NCI-H2107 (cell line): ENCODE data around the gene C10orf71.

ENCODE experiments used
- DNase-seq: peaks from one replicate; lab custom pipeline; 2025; lab: John Stamatoyannopoulos, UW

The C10orf71 gene

DNA sequence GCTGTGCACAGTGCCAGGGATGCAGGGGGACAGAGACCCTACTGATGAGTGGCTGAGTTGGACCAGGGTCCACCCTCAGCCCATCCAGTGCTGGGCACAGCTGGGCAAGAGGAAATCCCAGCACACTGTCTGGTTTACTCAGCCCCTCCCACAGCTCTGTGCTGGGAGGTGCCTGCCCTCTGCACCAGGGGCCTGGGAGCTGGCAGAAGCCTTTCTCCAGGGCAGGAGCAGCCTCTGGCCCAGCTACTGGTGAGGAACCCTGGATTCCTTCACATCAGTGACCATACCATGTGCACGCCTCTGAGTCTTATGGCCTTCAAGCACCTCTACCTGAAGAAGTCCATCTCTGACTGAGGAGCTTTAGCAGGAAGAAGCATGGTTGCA, 25.9 kb upstream of the C10orf71 start:
- no peak for DNase-seq

DNA sequence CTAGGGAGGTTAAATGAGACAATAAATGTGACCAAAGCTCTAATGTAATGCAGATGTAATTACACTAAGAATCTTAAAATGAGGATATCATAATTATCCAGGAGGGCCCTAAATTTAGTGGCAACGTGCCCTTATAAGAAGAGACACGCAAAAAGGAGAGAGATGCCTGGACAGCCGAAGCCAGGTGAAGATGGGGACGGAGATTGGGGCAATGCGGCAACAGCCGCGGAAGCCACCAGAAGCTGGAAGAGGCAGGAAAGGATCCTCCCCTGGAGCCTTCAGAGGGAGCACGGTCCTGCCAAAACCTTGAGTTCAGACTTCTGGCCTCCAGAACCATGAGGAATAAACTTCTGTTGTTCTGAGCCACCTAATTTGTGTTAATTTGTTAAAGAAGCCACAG, 25.3 kb upstream of the C10orf71 start:
- no peak for DNase-seq

DNA sequence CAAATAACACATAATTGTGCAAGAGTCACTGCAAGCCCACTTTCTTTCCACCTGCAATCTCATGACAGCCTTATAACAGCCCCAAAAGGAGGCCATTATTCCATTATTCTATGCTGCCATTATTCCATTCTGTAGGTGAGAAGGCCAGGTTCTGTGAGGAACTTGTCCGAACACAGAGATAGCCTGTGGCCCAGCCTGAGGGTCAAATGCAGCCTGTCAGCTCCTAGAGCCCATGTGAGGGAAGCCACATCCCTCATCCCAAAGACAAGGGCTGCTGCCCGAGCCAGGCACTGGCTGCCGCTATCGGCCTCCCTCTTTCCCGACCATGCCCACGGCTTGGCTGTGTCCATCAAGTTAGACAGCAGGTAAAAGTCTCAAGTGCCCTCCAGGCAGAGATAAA, 24.1 kb upstream of the C10orf71 start:
- DNase-seq, result no peak

DNA sequence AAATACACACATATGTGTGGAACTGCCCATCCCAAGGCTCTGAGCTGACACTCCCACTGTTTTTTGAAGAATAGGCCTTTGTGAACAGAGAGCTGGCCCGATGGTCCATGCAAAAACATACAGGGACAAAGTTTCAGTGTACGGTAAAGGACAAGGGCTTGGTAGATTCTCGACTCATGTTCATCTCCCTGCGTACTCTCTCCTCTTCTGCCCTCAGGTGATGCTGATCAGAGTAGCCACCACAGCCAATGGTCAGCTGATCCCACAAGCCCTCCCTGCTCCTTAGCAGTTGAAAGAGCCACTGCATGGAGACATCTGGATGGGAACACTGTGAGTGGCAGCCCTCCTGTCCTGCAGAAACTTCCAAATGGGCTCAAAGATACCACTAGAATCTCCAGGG, 23.1 kb upstream of the C10orf71 start:
- DNase-seq, result no peak

DNA sequence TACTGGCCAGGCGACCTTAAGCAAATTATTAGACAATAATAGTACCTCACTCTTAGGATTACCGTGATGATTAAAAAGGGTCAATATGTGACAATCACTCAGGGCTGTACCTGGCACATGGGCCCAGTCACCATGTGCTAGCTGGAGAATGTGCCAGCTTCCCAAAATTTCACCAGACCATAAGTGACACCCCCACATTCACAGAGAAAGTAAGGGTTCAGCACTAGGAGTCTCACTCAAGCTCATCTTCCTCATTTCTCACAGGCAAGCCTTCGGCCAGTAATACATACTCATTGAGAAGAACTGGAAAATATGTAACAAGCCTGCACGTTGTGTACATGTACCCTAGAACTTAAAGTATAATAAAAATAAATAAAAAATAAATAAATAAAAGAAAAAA, 22.4 kb upstream of the C10orf71 start:
- no peak for DNase-seq

DNA sequence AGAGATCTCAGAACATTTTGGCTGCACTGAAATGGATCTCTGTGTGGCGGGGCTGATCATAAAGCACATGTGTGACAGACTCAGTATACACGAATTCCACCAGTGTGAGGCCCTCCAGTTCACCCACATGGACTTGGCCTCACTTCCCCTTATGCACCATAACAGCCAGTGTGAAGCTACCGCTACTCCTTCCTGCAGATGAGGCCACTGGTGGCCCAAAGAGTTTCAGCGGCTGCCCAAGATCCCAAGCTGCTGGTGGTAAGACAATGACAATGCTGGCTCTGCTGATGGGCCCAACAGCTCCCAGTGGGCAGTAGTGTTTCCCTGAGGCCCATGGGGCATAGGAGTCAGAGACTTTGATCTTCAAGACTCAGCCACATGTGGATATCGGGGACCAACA, 21.0 kb upstream of the C10orf71 start:
- no peak for DNase-seq

DNA sequence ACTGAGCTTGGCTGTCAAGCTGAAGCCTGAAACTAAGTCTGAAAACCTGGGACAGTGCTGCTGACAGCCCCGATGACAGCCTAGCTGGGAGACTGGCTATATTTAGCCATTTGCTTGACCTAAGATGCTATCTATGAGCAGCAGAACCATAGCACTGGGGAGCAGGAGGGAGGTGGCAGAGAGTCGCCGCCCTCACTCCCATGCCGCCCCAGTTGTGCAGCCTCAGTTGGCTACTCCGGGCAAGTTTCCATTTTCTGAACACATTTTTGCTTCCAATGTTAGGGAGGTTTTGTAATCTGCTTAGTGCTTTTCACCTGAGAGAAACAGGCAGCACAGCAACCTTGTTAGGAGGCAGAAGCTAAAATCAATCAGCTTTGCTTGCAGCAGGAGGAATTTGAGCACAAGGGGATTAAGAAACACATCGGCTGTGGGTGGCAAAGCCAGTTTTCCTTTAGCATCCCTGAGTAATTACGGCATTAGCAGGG, 20.4 kb upstream of the C10orf71 start:
- no peak for DNase-seq

DNA sequence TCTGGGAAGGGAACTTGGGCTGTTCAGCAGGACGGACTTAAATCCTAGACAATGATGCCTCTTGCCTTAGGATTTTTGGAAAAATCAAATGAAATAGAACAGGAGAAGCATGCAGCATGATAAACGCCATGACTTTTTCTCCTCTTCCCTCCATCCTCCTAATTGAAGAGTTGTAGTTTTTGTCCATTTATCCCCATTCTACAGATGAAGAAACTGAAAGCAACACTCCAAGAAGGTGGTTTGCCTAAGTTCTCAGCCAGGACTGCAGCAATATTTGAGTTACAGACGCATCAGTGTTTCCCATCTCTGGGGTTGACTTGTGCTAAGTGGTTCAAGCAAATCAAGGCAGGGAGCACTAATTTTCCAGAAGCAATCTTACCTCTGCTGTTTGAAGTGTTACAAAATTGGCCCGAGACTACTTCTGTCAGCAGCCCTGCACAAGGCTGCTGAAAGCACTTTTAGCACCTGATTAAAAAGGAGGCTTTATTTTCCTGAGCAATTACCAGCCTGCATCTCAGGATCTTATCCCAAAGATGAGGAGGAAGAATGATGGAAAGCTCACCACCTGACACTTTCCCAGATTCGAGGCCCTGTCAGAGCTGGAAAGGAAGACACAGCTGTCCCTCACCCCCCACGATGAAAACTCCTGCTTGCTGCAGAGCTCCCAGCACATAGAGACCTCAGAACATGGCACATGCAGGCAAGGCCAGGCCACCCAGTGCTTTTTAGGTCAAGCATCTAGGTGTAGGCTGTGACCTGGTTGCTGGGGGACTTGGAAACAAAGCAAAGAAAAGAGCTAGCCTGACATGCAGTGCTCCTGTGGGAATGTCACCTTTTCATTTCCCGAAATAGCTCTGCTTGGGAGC, 19.7 kb upstream of the C10orf71 start:
- DNase-seq, result no peak

DNA sequence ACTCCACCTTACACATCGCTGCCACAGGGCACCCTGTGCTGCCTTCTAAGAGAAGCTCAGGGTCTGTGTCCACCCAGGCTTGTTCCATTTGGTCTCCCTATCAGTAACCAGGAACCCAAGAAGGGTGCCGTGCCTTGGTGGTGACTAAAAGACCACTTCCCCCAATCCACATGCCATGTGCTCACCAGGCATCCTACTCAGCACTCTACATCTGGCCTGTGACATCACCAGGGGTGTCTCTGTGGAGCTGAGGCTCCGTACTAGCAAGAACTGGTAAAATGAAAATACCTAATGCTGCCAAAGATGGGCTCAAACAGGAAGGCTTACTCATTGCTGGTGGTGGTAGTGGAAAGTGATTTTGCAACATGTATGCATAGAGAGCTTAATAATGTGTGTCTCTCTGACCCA, 19.0 kb upstream of the C10orf71 start:
- no peak for DNase-seq

DNA sequence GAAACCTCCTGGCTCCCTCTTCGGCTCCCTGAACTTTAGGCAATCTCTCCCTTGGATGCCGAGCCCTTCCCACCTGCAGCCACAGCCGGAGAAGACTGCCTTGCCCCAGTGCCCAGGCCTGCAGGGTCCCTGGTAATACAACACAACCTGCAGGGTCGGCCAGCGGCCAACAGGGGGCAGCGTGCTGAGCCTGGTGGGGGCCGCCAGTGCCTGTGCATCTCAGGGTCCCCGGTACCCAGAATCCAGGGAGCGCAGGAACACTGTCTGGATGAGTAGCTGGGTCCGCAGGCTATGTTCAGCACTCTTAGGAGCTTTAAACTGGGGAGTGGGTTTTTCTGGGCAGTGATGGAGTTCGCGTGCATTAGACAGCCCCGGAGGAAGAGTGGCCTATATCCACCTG, 17.5 kb upstream of the C10orf71 start:
- DNase-seq, result no peak

DNA sequence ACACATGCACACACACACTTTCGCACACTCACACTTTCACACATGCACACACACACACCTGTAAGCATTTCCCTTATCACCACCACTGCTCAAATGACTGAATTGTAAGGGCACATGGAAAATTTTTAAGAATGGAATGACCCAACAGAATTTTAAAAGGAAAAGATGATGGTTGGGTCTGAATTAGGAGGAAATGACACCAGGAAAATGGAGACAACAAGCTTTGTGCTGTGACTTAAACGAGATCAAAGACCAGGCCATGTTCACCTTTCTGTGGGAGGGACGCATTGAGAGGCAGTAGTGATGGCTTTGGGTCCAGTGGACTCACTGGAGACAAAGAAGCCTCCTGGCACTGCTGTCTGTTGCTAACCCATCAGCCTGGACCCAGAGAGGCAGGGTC, 16.7 kb upstream of the C10orf71 start:
- DNase-seq, result no peak

DNA sequence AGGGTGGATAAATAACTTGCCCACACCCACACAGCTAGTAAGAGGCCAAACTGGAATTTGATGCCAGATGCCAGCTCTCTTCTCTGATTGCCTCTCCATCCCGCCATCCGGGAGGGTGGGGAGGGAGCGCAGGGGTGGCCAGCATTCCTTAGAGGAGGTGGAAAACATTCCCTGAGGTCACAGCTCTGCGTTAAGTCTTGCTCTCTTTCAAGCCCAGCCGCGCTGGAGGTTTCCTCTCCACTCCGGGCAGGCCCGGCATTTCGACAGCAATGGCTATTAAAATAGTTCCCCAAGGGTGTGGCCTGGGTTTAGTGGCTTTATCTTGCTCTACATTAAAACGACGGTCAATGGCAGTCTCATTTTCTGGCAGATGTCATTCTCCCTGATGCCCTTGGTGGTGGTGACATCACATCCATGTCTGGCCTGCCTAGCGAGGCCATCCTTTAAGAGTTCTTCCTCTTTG, 16.1 kb upstream of the C10orf71 start:
- DNase-seq, result no peak

DNA sequence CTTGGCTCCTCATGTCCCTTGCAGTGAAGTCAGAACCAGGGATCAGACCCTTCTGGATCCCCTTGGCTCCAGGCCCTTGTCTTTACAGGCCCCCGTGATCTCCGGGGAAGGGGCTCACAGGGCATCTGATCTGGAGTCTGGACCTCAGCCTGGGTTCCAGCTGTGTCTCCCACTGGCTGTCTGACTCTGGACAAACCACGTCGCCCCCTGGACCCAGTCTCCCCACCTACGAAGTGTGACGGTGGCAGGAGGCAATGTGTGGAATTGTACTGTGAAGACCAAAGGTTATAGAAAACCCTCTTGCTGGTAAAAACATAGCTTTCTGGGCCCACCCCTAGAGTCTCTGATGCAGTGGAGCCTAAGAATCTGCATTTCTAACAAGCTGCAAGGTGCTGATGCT, 15.5 kb upstream of the C10orf71 start:
- DNase-seq, result no peak

DNA sequence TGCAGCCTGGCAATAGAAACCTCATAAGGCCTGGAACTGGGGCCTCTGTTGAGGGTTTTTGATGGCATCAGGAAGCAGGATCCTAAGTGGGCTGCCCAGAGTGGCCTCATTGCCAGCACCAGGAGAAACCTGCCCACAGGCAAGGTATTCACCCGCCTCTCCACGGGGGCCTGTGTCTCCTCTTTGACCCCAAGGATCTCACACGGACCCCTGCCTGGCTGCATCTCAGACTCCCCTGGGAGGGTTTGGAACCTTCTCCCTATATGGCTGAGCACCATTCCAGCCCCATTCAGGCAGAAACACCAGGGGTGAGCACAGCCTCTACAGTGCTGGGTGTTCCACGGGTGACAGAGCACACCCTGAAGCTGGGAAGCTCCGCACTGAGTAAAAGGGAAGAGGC, 14.6 kb upstream of the C10orf71 start:
- DNase-seq, result no peak

DNA sequence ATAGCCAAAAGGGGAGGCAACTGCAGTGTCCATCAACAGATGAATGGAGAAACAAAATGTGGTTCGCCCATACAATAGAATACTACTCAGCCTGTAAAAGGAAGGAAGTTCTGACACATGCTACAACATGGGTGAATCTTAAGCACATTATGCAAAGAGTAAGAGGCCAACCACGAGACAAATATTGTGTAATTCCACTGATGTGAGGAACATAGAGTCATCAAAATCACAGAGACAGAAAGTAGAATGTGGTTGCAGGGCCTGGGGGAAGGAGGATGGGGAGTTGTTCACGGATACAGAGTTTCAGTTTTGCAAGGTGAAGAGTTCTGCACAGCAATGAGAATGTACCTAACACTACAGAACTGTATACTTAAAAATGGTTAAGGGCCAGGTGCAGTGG, 13.7 kb upstream of the C10orf71 start:
- DNase-seq, result no peak

DNA sequence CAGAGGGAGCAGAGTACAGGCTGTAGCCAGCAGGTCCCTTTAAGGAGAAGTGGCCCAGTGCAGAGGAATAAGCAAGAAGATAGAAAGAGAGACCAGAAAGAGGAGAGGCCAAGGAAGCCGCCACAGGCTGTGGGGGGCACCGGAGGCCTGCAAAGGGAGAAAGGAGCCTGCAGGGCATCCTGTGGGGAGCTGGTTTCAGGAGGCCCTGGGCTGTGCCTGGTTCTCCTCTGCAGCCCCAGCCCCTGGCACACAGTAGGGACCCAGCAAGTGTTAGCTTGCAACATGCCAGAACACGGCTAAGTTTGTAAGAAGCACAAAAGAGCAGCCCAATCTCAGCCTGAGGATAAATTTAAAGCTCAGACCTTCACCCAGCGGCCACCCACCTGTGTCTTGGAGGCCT, 12.3 kb upstream of the C10orf71 start:
- no peak for DNase-seq

DNA sequence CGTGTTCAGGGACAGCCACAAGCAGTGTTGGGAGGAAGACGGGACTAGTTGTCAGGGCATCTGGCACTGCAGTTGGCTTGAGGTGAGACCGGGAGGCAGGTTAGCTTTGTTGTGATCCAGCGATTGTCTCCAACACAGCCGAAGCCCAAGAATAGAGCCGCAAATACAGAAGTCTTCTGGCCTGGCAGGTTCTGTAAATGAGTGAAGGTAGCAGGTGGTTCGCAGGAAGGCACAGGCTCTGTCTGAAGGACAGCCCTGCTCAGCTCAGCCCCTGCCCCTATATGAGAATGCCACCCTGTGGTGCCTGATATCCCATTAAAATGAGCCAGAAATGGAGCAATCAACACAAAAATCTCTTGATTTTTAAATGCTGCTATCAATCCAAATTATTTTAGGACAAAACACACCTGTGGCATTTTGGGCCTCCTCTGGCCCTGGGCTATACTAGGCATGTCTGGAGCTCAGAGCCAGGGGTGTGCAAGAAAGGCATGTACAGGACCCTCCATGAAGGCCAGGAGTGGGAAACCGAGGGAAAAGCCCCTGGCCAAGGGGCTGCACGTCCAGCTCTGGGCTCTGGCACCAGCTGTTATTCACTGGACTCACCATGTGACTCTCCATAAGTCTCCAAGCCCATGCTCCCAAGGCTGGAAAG, 11.2 kb upstream of the C10orf71 start:
- DNase-seq, result no peak

DNA sequence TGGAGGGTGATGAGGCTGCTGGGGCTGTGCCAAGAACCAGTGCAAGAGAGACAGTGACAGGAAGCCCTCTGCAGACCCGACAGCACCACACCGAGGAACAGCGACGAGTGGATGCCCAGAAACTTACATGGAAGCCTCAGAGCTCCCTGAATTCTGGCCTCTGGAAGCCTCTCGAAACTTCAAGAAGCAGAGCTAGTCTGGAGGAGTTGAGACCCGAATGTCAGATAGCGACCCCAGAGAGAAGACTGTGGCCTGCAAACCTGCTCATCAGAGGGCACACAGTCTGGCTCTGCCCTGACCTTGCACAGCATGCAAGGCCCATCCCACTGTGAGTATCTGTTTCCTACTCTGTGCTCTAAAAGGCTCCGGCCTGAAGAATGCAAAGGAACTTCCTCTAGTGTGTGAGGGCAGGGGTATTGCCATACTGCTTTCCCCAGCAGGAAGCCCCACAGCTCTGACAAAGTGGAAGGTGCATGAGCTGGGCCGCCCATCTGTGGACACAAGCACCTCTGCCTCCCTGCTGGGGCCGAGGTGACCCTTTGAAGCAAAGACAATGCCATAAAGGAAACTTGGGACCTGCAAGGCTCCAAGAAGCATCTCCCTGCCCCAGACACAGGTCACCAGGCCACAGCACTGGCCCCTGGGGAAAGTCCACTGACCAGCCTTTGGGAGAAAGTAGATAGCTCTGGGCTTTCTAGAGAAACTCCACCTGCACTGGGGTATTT, 10.5 kb upstream of the C10orf71 start:
- no peak for DNase-seq

DNA sequence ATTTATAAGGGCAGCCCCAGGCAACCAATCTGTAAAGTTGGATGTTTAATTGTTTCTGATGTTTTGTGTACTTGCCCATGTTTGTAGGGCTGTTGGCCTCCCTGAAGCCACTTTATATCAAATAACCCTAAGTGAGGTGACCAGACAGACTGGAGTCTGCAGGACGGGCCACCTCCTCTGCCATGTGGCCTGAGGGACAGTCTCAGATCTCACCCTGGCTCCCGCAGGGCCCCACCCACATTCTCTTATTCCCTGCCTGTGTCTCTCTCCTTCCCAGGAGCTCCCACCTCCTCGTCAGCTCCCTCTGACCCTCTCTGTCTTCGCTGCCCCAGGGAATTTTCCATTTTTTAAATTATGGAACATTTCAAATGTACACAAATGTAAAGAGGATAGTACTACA, 9.5 kb upstream of the C10orf71 start:
- no peak for DNase-seq

DNA sequence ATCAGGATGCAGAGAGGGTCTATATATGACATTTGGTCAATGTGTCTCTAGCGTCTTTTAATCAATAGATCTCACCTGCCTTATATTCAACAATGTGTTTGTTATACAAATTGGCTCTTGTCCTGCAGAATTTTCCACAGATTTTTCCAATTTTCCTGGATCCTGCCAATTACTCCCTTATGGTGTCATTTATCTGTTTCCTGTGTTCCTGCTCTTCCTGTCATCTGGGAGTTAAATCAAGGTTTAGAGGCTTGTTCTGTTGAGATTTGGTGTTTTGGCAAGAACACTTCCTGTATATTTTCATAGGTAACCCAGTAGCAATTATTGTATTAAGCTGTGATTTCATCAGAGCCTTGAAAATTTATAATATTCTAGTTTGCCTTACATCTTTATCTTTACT, 8.8 kb upstream of the C10orf71 start:
- DNase-seq, result no peak

DNA sequence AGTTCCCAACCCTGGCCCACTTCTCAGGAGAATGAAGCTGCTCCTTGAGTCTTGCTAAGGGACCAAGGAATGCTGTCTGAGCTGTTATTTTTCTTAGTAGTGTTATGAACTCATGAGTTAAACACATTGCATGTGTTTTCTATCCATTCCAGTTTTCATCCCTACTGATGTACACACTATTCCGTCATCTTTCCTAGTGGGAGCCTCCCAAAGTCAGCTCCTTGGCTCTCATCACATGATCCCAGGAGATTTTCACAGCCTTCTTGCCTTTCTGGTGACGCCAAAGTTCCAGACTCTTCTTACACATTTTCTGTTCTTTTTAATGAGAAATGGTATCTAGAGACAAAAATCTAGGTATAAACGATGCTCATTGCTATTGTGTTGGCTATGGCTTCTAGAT, 8.4 kb upstream of the C10orf71 start:
- DNase-seq, result no peak

DNA sequence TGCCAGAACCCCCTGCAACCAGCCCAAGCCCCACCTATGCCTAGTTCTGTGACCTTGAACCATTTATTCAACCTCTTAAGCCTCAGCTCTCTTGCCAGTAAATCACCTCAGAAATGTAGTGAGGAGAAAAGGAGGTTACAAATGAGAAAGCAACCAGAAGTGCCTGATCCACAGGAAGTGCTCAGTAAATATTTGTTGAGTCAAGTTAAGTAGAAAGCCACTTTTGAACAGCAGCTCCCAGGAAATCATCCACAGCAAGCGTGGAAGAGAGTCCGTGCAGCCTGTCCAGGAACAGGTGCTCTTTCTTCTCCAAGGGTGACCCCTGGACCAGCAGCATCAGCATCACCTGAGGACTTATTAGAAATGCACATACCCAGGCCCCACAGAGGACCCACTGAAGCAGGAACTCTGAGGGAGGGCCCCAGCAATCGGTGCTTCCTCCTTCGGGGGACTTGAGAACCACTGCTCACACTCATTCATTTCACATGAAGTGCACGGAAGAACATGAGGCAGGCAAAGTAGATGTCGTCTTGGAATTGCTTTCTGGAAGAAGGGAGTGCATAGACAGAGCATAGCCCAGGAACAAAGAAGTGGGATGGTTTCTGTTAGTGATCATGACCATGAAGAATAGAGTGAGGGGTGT, 6.3 kb upstream of the C10orf71 start:
- no peak for DNase-seq
